Stimulated activated CD4-positive, alpha-beta T cell treated with anti-CD3 and anti-CD28 coated beads, Interleukin-2, amount 100 ng/mL, for 24 hours (primary cell): ENCODE data around the gene DIRAS1.
"Not testable (repeated sequence)": the region's sequence is repeated elsewhere in the genome, so short reads cannot be mapped to it uniquely, and the experiment has no call there.

ENCODE experiments used
- DNase-seq, 2 donors: peaks; one replicate each; pipeline ENCODE4 v3.0.0-alpha.2; 2020

DIRAS1 gene

DNA sequence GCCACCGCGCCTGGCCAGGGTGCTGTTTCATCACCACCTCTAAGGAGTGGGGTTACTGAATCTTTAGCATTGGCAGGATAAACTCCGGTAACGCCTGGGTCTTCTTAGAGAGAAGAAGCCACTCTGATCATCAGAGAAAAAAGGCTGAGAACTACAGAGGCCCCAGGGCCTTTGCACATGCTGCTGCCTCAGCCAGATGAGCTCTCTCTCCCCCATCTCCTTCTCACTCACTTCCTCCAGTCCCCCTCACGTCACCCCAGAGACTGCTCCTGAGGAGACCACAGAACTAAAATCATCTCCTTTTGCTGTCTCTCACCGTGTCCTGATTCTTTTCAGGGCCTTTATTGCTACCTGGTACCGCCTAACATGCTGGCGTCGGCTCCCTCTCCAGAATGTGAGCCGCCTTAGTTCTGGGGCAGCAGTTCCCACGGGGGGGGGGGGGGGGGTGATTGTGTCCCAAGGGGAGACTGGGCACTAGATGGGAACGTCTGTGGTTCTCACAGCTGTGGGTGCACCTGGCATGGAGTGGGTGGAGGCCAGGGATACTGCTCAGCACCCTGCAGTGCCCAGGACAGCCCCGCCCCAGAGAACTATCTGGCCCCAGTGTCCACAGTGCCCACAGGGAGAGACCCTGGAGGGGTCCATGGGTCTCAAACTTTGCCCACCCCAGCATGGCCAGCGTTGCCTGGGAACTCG lies 5.1 kb upstream of the DIRAS1 start:
- DNase-seq: no peak

- DNase-seq: no peak
Measured at GRCh38 chr19:2724148-2724557, 3.0 kb upstream of the DIRAS1 start.

DNA sequence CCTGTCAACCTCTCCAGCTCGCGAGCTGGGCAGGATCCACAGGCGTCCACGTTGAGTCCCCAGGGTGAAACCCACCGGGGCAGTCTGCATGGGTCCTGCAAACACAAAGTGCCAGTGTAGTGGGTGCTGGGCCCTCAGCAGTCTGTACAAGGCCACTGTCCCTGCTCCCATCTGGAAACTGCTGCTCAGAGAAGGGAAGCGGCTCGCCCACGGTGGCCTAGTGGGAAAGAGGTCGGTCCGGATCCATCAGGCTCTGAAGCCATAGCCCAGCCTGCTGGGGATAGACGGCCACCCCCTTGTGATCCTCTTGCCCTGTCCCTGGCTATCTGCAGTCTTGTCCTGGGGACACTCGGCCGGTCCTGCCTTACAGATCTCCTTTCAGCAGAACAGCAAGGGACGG lies 2.6 kb upstream of the DIRAS1 start:
- no peak for DNase-seq

DNA sequence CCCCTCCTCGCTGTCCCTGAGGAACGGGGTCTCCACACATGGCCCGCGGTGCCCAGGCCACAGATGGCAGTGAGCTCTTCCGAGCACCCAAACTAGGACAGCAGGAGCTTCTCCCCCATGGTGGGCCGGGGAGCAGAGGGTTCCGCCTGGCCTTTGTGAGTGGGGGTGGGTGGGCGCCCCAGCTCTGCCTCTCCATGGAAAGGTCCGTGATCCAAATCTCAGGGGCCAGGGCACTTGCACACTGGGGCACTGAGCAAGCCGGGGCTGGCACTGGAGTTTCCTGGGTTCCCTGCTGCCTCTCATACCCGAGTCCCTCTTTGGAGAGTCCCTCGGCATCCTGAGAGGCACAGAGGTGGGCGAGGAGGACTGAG lies 2.2 kb upstream of the DIRAS1 start:
- DNase-seq: no peak

DNA sequence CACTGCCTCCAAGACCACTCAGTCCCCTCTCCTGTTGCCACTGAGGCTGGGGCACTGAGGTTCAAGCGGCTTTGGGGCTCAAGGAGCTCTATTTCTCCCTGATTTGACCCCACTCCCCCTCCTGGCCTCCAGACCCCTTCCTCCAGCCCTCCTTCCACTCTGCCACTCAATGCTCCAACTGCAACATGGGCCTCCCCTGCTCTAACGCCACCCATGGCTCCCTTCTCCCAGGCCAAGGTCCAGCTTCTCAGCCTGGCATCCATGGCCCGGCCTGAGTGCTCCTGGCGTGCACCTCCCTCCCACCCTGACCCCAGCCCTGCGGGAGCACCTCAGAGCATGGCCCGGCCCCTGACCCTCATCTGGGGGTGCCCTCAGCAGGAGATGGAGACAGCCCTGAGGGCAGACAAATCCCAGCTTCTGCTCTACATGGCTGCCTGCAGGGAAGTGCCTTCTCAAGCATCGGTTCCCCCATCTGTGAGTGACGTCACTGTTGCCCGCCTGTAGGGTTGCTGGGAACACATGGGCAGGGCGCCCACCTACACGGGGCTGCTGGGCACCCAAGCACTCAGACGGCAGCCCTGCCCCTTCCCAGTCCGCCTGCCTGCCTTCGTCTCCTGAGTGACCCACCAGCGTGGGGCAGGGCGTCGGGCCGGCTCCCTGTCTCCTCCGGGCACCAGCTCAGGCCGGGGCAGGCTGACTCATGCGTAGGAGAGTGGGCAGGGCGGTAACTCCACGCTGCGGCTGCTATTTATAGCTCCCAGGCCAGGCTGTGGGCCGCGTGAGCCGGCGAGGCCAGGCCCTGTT lies 1.6 kb upstream of the DIRAS1 start:
- no peak for DNase-seq

DNA sequence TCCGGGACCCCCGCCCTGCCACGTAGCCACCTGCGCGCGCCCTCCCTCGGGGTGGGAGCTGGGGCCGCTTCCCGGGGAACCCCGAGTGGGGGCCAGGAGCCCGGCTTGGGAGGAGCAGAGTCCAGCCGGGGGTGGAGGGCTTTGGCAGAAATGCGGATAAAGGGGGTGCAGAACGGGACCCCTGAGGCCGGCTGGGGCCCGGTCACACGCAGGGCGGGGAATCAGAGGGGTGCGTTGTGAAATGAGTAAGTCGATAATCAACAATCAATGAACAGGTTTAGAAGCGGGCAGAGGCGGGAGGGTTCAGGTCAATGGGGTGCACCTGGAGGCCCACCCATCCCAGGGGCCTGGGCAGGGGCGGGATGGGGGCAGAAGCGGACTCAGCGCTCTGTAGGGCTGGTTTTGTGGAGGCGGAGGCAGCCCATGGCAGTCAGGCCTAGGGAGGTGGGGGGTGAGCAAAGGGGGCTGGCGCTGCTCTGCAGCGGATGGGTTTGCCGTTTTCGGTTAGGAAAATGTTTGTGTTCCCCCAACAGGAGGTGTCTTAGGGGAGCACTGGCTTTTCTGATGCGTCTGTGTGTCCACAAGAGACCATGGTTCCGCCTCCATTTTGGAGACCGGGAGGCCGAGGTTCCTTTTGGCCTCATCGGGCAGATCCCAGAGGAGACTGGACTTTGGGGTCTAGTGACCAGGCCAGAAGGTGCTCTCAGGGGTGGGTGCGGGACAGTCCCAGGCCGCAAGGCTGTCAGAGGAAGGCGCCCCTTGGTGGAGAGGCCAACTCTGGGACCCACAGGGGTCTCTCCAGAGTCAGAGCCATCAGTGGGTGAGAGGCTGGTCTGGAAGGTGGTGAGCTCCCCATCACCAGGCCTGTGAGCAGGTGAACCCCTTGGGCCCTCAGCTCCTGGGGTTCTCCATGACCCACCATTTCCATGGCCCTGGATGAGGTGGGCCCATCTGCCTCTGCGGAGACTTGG lies 683 bp upstream of the DIRAS1 start:
- DNase-seq: no peak

GRCh38 chr19:2719920-2720776 lies 1.0 kb downstream of the DIRAS1 start:
- no peak for DNase-seq

DNA sequence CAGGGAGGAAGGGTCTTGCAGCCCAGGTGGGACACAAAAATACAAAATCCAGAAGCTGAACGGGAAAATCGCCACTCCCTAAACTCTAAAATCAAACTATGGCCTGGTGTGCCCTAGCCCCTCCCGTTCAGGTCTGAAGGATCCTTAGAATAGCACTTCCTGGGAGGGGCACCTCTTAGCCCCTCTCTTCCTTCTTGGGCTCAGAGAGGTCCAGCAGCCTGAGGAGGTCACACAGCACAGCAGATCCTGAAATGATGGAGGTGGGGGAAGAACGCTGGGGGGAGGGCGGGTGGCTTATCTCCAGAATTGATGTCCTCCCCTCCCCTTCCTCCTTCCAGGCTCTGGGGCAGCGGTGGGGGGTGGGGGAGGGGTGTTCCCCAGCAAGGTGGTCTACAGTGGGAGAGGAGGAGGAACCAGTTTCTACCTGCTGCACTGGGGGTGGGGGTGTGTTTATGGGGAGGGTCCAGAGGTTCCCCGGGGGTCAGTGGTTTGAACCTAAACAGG lies 1.9 kb downstream of the DIRAS1 start:
- DNase-seq: no peak

DNA sequence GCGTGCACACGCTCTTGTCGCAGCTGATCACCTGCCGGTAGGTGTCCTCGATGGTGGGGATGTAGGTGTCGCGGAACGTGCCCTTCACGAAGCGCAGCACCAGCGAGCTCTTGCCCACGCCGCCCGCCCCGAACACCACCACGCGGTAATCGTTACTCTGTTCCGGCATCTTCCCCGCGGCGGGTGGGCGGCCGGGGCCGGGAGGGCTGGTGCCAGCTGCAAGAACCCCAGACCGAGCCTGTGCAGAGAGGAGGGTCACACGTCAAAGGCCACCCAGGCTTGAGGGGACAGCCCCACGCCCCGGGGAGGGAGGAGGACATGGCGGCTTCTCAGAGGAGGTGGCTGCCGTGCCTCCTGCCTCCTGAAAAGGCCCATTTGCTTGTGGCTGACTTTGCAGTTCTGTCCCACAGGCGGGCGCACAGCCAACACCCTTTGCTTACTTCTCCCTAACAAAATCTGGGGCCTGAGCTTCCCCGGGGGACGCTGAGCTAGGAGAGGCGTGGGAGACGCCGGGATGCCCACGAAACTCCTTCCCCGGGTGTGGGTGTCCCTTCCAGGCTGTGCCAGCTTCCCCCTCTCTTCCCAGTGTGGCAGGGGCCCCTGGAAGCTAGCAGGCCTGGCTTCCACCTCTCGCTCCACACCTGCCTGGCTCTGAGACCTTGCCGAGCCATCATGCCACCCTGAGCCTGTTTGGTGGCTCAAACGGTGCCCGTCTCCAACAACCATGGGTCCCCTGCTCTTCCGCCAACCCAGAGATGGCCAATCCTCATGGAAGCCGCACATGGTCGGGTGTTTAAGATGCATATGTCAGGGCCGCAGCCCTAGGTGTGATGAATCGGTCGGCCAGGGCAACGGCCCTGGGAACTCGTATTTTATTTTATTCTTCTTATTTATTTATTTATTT lies 3.3 kb downstream of the DIRAS1 start:
- DNase-seq: no peak

GRCh38 chr19:2716722-2717637 lies 4.2 kb downstream of the DIRAS1 start:
- no peak for DNase-seq

DNA sequence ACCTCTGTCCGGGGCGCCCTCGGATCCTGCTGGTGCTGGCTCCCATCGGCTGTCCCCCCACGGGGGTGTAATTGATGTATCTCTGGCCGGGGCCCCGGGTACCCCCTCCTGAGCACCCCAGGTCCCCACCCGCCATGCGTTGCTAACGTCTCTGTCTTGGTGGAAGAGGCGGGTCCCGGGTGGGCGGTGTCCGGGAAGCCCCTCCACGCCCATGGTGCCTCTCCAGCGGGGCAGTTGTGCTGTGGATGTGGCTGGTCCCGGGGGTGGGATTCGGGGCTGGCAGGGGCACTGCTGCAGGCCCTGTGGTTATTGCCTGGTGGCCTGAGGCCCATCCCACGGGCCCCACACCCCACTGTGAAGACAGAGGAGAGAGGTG lies 4.9 kb downstream of the DIRAS1 start:
- DNase-seq: no peak

- DNase-seq: no peak
Measured at GRCh38 chr19:2715470-2716274, 5.5 kb downstream of the DIRAS1 start.

- DNase-seq: no peak
Measured at GRCh38 chr19:2714531-2715269, 6.5 kb downstream of the DIRAS1 start.

DNA sequence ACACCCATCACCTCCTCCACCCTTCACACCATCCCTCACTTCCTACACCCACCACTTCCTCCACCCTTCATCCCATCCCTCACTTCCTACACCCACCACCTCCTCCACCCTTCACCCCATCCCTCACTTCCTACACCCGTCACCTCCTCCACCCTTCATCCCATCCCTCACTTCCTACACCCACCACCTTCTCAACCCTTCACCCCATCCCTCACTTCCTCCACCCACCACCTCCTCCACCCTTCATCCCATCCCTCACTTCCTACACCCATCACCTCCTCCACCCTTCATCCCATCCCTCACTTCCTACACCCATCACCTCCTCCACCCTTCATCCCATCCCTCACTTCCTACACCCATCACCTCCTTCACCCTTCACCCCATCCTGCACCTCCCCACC lies 7.1 kb downstream of the DIRAS1 start:
- not testable (repeated sequence) for DNase-seq

GRCh38 chr19:2713170-2713569 lies 8.0 kb downstream of the DIRAS1 start:
- DNase-seq: not testable (repeated sequence)

- no peak for DNase-seq
Measured at GRCh38 chr19:2711875-2712205, 9.3 kb downstream of the DIRAS1 start.

DNA sequence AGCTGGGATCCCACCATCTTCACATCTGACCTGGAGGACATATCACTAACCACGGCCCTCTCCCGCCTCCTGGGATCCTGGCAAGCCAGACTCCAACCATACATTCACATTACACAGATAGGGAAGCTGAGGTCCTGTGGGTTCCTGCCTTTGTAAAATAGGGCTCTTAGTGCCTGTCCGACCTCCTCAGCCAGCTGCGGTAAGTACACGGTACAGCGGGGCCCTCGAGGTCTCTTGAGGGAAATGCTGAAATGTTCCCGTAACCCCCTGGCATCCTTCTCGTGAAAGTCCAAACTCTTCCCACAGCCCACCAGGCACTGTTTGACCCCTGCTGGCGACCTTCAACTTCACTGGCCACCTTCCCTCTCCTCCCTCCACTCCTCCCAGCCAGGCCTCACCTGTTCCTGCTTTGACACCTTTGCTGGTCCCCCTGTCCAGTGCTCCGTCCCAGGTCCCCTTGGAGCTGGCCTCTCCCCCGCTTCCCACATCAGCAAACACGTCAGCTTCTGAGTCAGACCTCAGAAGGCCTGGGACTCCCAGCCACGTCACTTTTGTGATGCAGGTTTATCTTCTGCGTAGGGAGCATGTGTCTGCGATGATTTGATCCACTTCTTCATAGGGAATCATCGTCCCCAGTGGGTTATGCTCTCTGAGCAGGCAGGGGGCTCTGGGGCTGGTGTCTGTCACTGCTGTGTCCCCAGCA lies 9.8 kb downstream of the DIRAS1 start:
- DNase-seq: no peak

GRCh38 chr19:2706251-2706650 lies 14.9 kb downstream of the DIRAS1 start:
- no peak for DNase-seq
